Stimulated activated CD4-positive, alpha-beta T cell treated with anti-CD3 and anti-CD28 coated beads, TNF-alpha, amount 100 ng/mL, for 24 hours (primary cell): ENCODE results near the gene ATP2A2.
"Not testable (repeated sequence)": the region's sequence is repeated elsewhere in the genome, so short reads cannot be mapped to it uniquely, and the experiment has no call there.

ENCODE experiments used
- DNase-seq, 3 experiments: peaks; one replicate each; pipeline ENCODE4 v3.0.0-alpha.2; 2020; ENCODE audit warnings: low read depth in 3 of 3

ATP2A2 gene

GRCh38 chr12:110289711-110290078 is 8.6 kb downstream of the ATP2A2 start:
- DNase-seq: no peak

GRCh38 chr12:110301065-110301806 is 20.2 kb downstream of the ATP2A2 start:
- no peak for DNase-seq

GRCh38 chr12:110304061-110304551 is 23.1 kb downstream of the ATP2A2 start:
- no peak for DNase-seq

- no peak for DNase-seq
Measured at GRCh38 chr12:110307372-110307771, 26.3 kb downstream of the ATP2A2 start.

- DNase-seq: no peak
Measured at GRCh38 chr12:110310763-110311162, 29.7 kb downstream of the ATP2A2 start.

GRCh38 chr12:110311903-110312302 is 30.9 kb downstream of the ATP2A2 start:
- DNase-seq: no peak

GRCh38 chr12:110312581-110313360 is 31.7 kb downstream of the ATP2A2 start:
- no peak for DNase-seq

GRCh38 chr12:110314308-110314707 is 33.3 kb downstream of the ATP2A2 start:
- no peak for DNase-seq

- DNase-seq: no peak
Measured at GRCh38 chr12:110316861-110317260, 35.8 kb downstream of the ATP2A2 start.

- DNase-seq: no peak
Measured at GRCh38 chr12:110317911-110318310, 36.9 kb downstream of the ATP2A2 start.

- DNase-seq: no peak
Measured at GRCh38 chr12:110320550-110320949, 39.5 kb downstream of the ATP2A2 start.

GRCh38 chr12:110329710-110330109 is 48.7 kb downstream of the ATP2A2 start:
- no peak for DNase-seq

- DNase-seq: no peak
Measured at GRCh38 chr12:110330124-110330523, 49.1 kb downstream of the ATP2A2 start.

- DNase-seq: no peak
Measured at GRCh38 chr12:110330544-110330943, 49.5 kb downstream of the ATP2A2 start.

GRCh38 chr12:110333201-110333600 is 52.2 kb downstream of the ATP2A2 start:
- DNase-seq: no peak

- no peak for DNase-seq
Measured at GRCh38 chr12:110335481-110336045, 54.5 kb downstream of the ATP2A2 start.

GRCh38 chr12:110337912-110338710 is 57.1 kb downstream of the ATP2A2 start:
- no peak for DNase-seq

- no peak for DNase-seq
Measured at GRCh38 chr12:110338754-110339153, 57.7 kb downstream of the ATP2A2 start.

- no peak for DNase-seq
Measured at GRCh38 chr12:110339184-110339952, 58.3 kb downstream of the ATP2A2 start.

- not testable (repeated sequence) for DNase-seq
Measured at GRCh38 chr12:110340261-110340660, 59.2 kb downstream of the ATP2A2 start.

GRCh38 chr12:110340706-110341105 is 59.7 kb downstream of the ATP2A2 start:
- no peak for DNase-seq
